NCI-H187 (cell line): ENCODE data around the gene SHROOM2.

Experiments
- DNase-seq, 2 experiments: peaks; one replicate each; lab custom pipeline; 2025; lab: John Stamatoyannopoulos, UW

Gene SHROOM2

GRCh38 chrX:9942086-9942485, 155.9 kb downstream of the SHROOM2 start:
- DNase-seq = no peak

GRCh38 chrX:9943420-9943819, 157.2 kb downstream of the SHROOM2 start:
- no peak for DNase-seq

GRCh38 chrX:9947131-9947794, 161.0 kb downstream of the SHROOM2 start:
- no peak for DNase-seq

GRCh38 chrX:9948406-9948805, 162.2 kb downstream of the SHROOM2 start:
- no peak for DNase-seq

- DNase-seq = no peak
These were observed 166.1 kb downstream of the SHROOM2 start for GRCh38 chrX:9952300-9952699.

GRCh38 chrX:9953396-9953795, 167.2 kb downstream of the SHROOM2 start:
- DNase-seq = no peak

- no peak for DNase-seq
These were observed 169.3 kb downstream of the SHROOM2 start for GRCh38 chrX:9955506-9955905.

- no peak for DNase-seq
These were observed 171.5 kb downstream of the SHROOM2 start for GRCh38 chrX:9957743-9958142.

- DNase-seq = no peak
These were observed 172.0 kb downstream of the SHROOM2 start for GRCh38 chrX:9958183-9958582.

GRCh38 chrX:9961750-9962149, 175.5 kb downstream of the SHROOM2 start:
- DNase-seq = no peak

- no peak for DNase-seq
These were observed 180.7 kb downstream of the SHROOM2 start, which contains the start of gene CLDN34 for GRCh38 chrX:9966775-9967408. CLDN34 (plus strand) TSS chrX:9967358; CDS start chrX:9967358, 0 bp downstream.

GRCh38 chrX:9977635-9978034, 191.4 kb downstream of the SHROOM2 start:
- DNase-seq = no peak

GRCh38 chrX:9980401-9980800, 194.2 kb downstream of the SHROOM2 start:
- no peak for DNase-seq

GRCh38 chrX:9980927-9981326, 194.7 kb downstream of the SHROOM2 start:
- DNase-seq = no peak

- DNase-seq = no peak
These were observed 197.2 kb downstream of the SHROOM2 start for GRCh38 chrX:9983441-9983840.

GRCh38 chrX:9983846-9984245, 197.6 kb downstream of the SHROOM2 start:
- DNase-seq = no peak

GRCh38 chrX:9988762-9989161, 202.5 kb downstream of the SHROOM2 start:
- DNase-seq = no peak

GRCh38 chrX:9992061-9992460, 205.8 kb downstream of the SHROOM2 start:
- no peak for DNase-seq

- no peak for DNase-seq
These were observed 206.5 kb downstream of the SHROOM2 start for GRCh38 chrX:9992724-9993123.

- DNase-seq = peak in 1 of 2 experiments; percentile 14
These were observed 209.7 kb downstream of the SHROOM2 start for GRCh38 chrX:9995855-9996339.

- DNase-seq = no peak
These were observed 210.8 kb downstream of the SHROOM2 start for GRCh38 chrX:9997041-9997440.

GRCh38 chrX:9997524-9997923, 211.3 kb downstream of the SHROOM2 start:
- no peak for DNase-seq
